Measurements from ENCODE around the gene NAGPA.
"Not testable (repeated sequence)": the region's sequence is repeated elsewhere in the genome, so short reads cannot be mapped to it uniquely, and the experiment has no call there.

The NAGPA gene

GRCh38 chr16:5062051-5062450 is 28.3 kb upstream of the NAGPA start:
- Histone ChIP-seq H3K27ac (ENCODE audit: low read length) (no peak overlapping the region), H3K4me3 (ENCODE audit: low read length in 2 of 2) (no peak overlapping the region), H3K9me3 (ENCODE audit: control insufficient read depth in 2 of 2, low read length in 2 of 2) (no peaks in the 10 kb centered on the region), H3K9ac (ENCODE audit: low read length in 2 of 2) (no peak overlapping the region), H3K27me3 (ENCODE audit: control insufficient read depth in 1 of 2, insufficient read depth in 2 of 2, low read length in 2 of 2) (peaks cover 0 to 2% of the 10 kb centered on the region in 2 donors), H3K36me3 (ENCODE audit: control insufficient read depth in 2 of 2, insufficient read depth in 2 of 2, low read length in 2 of 2) (no peaks in the 10 kb centered on the region), H3K4me1 (ENCODE audit: control insufficient read depth, insufficient read depth, low read length) (no peaks in the 10 kb centered on the region)

- H3K4me3 ChIP-seq (ENCODE audit: low read length in 2 of 2), result no peak overlapping the region
- no peaks in the 10 kb centered on the region for H3K4me1 ChIP-seq (ENCODE audit: control insufficient read depth, insufficient read depth, low read length)
- no peak overlapping the region for H3K9ac ChIP-seq (ENCODE audit: low read length in 2 of 2)
- H3K27me3 ChIP-seq (ENCODE audit: control insufficient read depth in 1 of 2, insufficient read depth in 2 of 2, low read length in 2 of 2), result peaks cover 0 to 2% of the 10 kb centered on the region in 2 donors
- no peaks in the 10 kb centered on the region for H3K9me3 ChIP-seq (ENCODE audit: control insufficient read depth in 2 of 2, low read length in 2 of 2)
- H3K27ac ChIP-seq (ENCODE audit: low read length), result no peak overlapping the region
- H3K36me3 ChIP-seq (ENCODE audit: control insufficient read depth in 2 of 2, insufficient read depth in 2 of 2, low read length in 2 of 2), result no peaks in the 10 kb centered on the region
Measured at GRCh38 chr16:5060073-5060641, 26.4 kb upstream of the NAGPA start.

GRCh38 chr16:5059386-5060072 is 25.8 kb upstream of the NAGPA start:
- Histone ChIP-seq H3K27me3 (ENCODE audit: control insufficient read depth in 1 of 2, insufficient read depth in 2 of 2, low read length in 2 of 2) (peaks cover 0 to 2% of the 10 kb centered on the region in 2 donors), H3K27ac (ENCODE audit: low read length) (no peak overlapping the region), H3K9ac (ENCODE audit: low read length in 2 of 2) (no peak overlapping the region)

GRCh38 chr16:5058476-5058875 is 24.7 kb upstream of the NAGPA start:
- H3K27ac ChIP-seq (ENCODE audit: low read length), result no peak overlapping the region
- peaks cover 0 to 2% of the 10 kb centered on the region in 2 donors for H3K27me3 ChIP-seq (ENCODE audit: control insufficient read depth in 1 of 2, insufficient read depth in 2 of 2, low read length in 2 of 2)
- H3K9ac ChIP-seq (ENCODE audit: low read length in 2 of 2), result no peak overlapping the region
- no peak overlapping the region for H3K4me3 ChIP-seq (ENCODE audit: low read length in 2 of 2)
- no peaks in the 10 kb centered on the region for H3K36me3 ChIP-seq (ENCODE audit: control insufficient read depth in 2 of 2, insufficient read depth in 2 of 2, low read length in 2 of 2)
- no peaks in the 10 kb centered on the region for H3K9me3 ChIP-seq (ENCODE audit: control insufficient read depth in 2 of 2, low read length in 2 of 2)
- H3K4me1 ChIP-seq (ENCODE audit: control insufficient read depth, insufficient read depth, low read length), result no peaks in the 10 kb centered on the region

More at GRCh38 chr16:5059386-5060072, 25.8 kb upstream of the NAGPA start:
- Histone ChIP-seq H3K4me1 (ENCODE audit: control insufficient read depth, insufficient read depth, low read length) (no peaks in the 10 kb centered on the region), H3K4me3 (ENCODE audit: low read length in 2 of 2) (no peak overlapping the region), H3K9me3 (ENCODE audit: control insufficient read depth in 2 of 2, low read length in 2 of 2) (no peaks in the 10 kb centered on the region), H3K36me3 (ENCODE audit: control insufficient read depth in 2 of 2, insufficient read depth in 2 of 2, low read length in 2 of 2) (no peaks in the 10 kb centered on the region)

GRCh38 chr16:5056352-5056751 is 22.6 kb upstream of the NAGPA start:
- no peak overlapping the region for H3K9ac ChIP-seq (ENCODE audit: low read length in 2 of 2)

GRCh38 chr16:5054876-5055865 is 21.4 kb upstream of the NAGPA start:
- Histone ChIP-seq H3K4me1 (ENCODE audit: control insufficient read depth, insufficient read depth, low read length) (no peaks in the 10 kb centered on the region), H3K27me3 (ENCODE audit: control insufficient read depth in 1 of 2, insufficient read depth in 2 of 2, low read length in 2 of 2) (peaks cover 0 to 2% of the 10 kb centered on the region in 2 donors), H3K4me3 (ENCODE audit: low read length in 2 of 2) (no peak overlapping the region), H3K9ac (ENCODE audit: low read length in 2 of 2) (no peak overlapping the region), H3K9me3 (ENCODE audit: control insufficient read depth in 2 of 2, low read length in 2 of 2) (no peaks in the 10 kb centered on the region), H3K36me3 (ENCODE audit: control insufficient read depth in 2 of 2, insufficient read depth in 2 of 2, low read length in 2 of 2) (no peaks in the 10 kb centered on the region), H3K27ac (ENCODE audit: low read length) (no peak overlapping the region)

More at GRCh38 chr16:5056352-5056751, 22.6 kb upstream of the NAGPA start:
- H3K27me3 ChIP-seq (ENCODE audit: control insufficient read depth in 1 of 2, insufficient read depth in 2 of 2, low read length in 2 of 2), result peaks cover 0 to 2% of the 10 kb centered on the region in 2 donors
- no peak overlapping the region for H3K4me3 ChIP-seq (ENCODE audit: low read length in 2 of 2)
- no peaks in the 10 kb centered on the region for H3K9me3 ChIP-seq (ENCODE audit: control insufficient read depth in 2 of 2, low read length in 2 of 2)
- no peak overlapping the region for H3K27ac ChIP-seq (ENCODE audit: low read length)
- H3K36me3 ChIP-seq (ENCODE audit: control insufficient read depth in 2 of 2, insufficient read depth in 2 of 2, low read length in 2 of 2), result no peaks in the 10 kb centered on the region
- H3K4me1 ChIP-seq (ENCODE audit: control insufficient read depth, insufficient read depth, low read length), result no peaks in the 10 kb centered on the region

- H3K4me1 ChIP-seq (ENCODE audit: control insufficient read depth, insufficient read depth, low read length), result no peaks in the 10 kb centered on the region
- no peaks in the 10 kb centered on the region for H3K9me3 ChIP-seq (ENCODE audit: control insufficient read depth in 2 of 2, low read length in 2 of 2)
- H3K9ac ChIP-seq (ENCODE audit: low read length in 2 of 2), result no peak overlapping the region
- peaks cover 0 to 2% of the 10 kb centered on the region in 2 donors for H3K36me3 ChIP-seq (ENCODE audit: control insufficient read depth in 2 of 2, insufficient read depth in 2 of 2, low read length in 2 of 2)
- H3K27ac ChIP-seq (ENCODE audit: low read length), result no peak overlapping the region
- H3K27me3 ChIP-seq (ENCODE audit: control insufficient read depth in 1 of 2, insufficient read depth in 2 of 2, low read length in 2 of 2), result no peaks in the 10 kb centered on the region
- H3K4me3 ChIP-seq (ENCODE audit: low read length in 2 of 2), result no peak overlapping the region
Measured at GRCh38 chr16:5046914-5047313, 13.2 kb upstream of the NAGPA start.

GRCh38 chr16:5045499-5046115 is 11.9 kb upstream of the NAGPA start:
- H3K4me3 ChIP-seq (ENCODE audit: low read length in 2 of 2), result no peak overlapping the region
- H3K27ac ChIP-seq (ENCODE audit: low read length), result no peak overlapping the region
- H3K27me3 ChIP-seq (ENCODE audit: control insufficient read depth in 1 of 2, insufficient read depth in 2 of 2, low read length in 2 of 2), result no peaks in the 10 kb centered on the region
- H3K9ac ChIP-seq (ENCODE audit: low read length in 2 of 2), result no peak overlapping the region
- no peaks in the 10 kb centered on the region for H3K9me3 ChIP-seq (ENCODE audit: control insufficient read depth in 2 of 2, low read length in 2 of 2)
- peaks cover 0 to 2% of the 10 kb centered on the region in 2 donors for H3K36me3 ChIP-seq (ENCODE audit: control insufficient read depth in 2 of 2, insufficient read depth in 2 of 2, low read length in 2 of 2)
- no peaks in the 10 kb centered on the region for H3K4me1 ChIP-seq (ENCODE audit: control insufficient read depth, insufficient read depth, low read length)

- H3K27ac ChIP-seq (ENCODE audit: low read length); H3K4me3 ChIP-seq (ENCODE audit: low read length in 2 of 2); H3K27me3 ChIP-seq (ENCODE audit: control insufficient read depth in 1 of 2, insufficient read depth in 2 of 2, low read length in 2 of 2); H3K36me3 ChIP-seq (ENCODE audit: control insufficient read depth in 2 of 2, insufficient read depth in 2 of 2, low read length in 2 of 2); H3K4me1 ChIP-seq (ENCODE audit: control insufficient read depth, insufficient read depth, low read length); H3K9me3 ChIP-seq (ENCODE audit: control insufficient read depth in 2 of 2, low read length in 2 of 2); H3K9ac ChIP-seq (ENCODE audit: low read length in 2 of 2): not testable (repeated sequence)
Measured at GRCh38 chr16:5044581-5044980, 10.8 kb upstream of the NAGPA start.

GRCh38 chr16:5044011-5044540 is 10.3 kb upstream of the NAGPA start:
- H3K4me1 ChIP-seq (ENCODE audit: control insufficient read depth, insufficient read depth, low read length), result no peaks in the 10 kb centered on the region
- H3K27me3 ChIP-seq (ENCODE audit: control insufficient read depth in 1 of 2, insufficient read depth in 2 of 2, low read length in 2 of 2), result no peaks in the 10 kb centered on the region
- peaks cover 0 to 2% of the 10 kb centered on the region in 2 donors for H3K36me3 ChIP-seq (ENCODE audit: control insufficient read depth in 2 of 2, insufficient read depth in 2 of 2, low read length in 2 of 2)
- no peak overlapping the region for H3K27ac ChIP-seq (ENCODE audit: low read length)
- no peak overlapping the region for H3K4me3 ChIP-seq (ENCODE audit: low read length in 2 of 2)
- no peaks in the 10 kb centered on the region for H3K9me3 ChIP-seq (ENCODE audit: control insufficient read depth in 2 of 2, low read length in 2 of 2)
- no peak overlapping the region for H3K9ac ChIP-seq (ENCODE audit: low read length in 2 of 2)

Data from stomach smooth muscle (tissue), 2 donors.